GM12872 (cell line): Measurements from ENCODE around the gene CD33.

Source experiments
- TF ChIP-seq, protein P1 (sequence below): IDR thresholded peaks from 3 replicates; pipeline ENCODE4 v1.5.1; 2011; ENCODE audit warnings: low read depth, mild to moderate bottlenecking, low read length, moderate library complexity; ENCODE audit not compliant: insufficient read depth

Gene CD33

GRCh38 chr19:51227326-51227725, 2.4 kb downstream of the CD33 start:
- TF ChIP-seq, protein P1, sequence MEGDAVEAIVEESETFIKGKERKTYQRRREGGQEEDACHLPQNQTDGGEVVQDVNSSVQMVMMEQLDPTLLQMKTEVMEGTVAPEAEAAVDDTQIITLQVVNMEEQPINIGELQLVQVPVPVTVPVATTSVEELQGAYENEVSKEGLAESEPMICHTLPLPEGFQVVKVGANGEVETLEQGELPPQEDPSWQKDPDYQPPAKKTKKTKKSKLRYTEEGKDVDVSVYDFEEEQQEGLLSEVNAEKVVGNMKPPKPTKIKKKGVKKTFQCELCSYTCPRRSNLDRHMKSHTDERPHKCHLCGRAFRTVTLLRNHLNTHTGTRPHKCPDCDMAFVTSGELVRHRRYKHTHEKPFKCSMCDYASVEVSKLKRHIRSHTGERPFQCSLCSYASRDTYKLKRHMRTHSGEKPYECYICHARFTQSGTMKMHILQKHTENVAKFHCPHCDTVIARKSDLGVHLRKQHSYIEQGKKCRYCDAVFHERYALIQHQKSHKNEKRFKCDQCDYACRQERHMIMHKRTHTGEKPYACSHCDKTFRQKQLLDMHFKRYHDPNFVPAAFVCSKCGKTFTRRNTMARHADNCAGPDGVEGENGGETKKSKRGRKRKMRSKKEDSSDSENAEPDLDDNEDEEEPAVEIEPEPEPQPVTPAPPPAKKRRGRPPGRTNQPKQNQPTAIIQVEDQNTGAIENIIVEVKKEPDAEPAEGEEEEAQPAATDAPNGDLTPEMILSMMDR: no peak

DNA sequence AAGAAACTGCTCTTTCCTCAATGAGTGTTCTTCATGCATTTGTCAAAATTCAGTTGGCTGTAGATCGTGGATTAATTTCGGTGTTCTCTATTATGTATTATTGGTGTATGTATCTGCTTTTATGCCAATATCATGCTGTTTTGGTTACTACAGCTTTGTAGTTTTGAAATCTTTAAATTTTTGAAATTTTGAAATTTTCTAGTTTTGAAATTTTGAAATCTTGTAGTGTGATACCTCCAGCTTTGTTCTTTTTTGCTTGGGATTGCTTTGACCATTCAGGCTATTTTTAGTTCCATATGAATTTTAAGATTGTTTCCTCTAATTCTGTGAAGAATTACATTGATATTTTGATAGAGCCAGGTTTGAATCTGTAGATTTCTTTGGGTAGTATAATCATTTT, 3.1 kb downstream of the CD33 start:
- TF ChIP-seq, protein P1: no peak

- TF ChIP-seq, protein P1: no peak
These were observed 16.0 kb downstream of the CD33 start for GRCh38 chr19:51240866-51241265.

- TF ChIP-seq, protein P1: no peak
These were observed 18.2 kb downstream of the CD33 start for GRCh38 chr19:51242881-51243630.

- TF ChIP-seq, protein P1: no peak
These were observed 21.3 kb downstream of the CD33 start for GRCh38 chr19:51246164-51246552.

DNA sequence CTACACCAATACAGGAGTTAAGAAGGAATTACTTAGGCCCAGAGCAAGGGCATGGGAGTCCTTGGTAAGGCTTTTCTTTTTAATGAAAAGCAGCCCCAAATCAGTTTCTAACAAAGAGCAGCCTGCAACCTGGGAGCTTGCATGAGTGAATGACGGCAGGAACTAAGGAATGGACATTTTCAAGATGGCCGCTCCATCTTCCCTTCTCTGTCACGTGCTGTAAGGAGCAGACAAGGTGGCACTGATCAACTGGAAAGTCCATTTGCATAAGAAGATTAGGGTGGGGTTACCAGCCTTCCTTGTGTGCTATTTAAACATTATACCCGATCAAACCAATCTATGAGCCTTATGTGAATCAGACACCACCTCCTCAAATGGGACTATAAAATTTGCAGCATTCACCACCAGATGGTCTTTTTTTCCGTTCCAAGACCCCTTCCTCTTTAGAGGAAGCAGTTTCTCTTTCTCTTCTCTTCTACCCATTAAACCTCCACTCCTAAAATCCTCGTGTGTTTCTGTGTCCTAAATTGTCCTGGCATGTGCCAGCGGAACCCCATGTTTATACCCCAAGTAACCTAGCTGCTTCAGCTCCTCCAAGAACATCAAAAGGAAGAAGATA, 23.2 kb downstream of the CD33 start:
- TF ChIP-seq, protein P1: no peak

- TF ChIP-seq, protein P1: no peak
These were observed 26.0 kb downstream of the CD33 start, which contains the start of gene SIGLECL1 for GRCh38 chr19:51250786-51251467. TSS of gene SIGLECL1 (plus strand) at chr19:51251080. CDS start at chr19:51264073, 12,993 bp downstream.
